B cell (primary cell): ENCODE results near the gene SAMD5.

Source experiments
- EZH2 ChIP-seq: IDR thresholded peaks from 2 replicates; pipeline ENCODE4 v1.6.1; 2012; ENCODE audit warnings: borderline replicate concordance, low read depth, mild to moderate bottlenecking, moderate library complexity, low read length; ENCODE audit not compliant: insufficient read depth, poor library complexity, severe bottlenecking
- TF ChIP-seq, protein P1 (sequence below): fragments of 200-600 bp; IDR thresholded peaks from one replicate; pipeline ENCODE4 v1.8.0; 2022; ENCODE audit warnings: antibody characterized with exemption, mild to moderate bottlenecking

DNA sequence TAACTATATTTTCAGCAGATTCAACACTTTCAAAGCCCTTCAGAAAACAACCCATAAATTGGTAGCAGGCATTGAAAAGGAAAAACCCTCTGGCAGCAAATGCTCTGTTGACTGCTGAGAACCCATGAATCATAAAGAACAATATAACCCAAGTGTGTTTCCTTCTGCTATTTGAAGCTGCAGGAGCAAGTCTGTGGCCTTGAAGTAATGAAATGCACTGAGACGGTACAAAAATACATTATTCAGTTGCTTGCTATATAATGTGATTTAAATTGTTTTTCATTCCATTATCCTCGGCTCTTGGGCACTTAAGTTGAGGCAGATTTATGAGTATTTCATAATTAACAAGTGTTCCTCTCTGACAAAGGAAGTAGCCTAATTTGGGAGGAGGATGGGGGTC is 40.6 kb upstream of the SAMD5 start:
- TF ChIP-seq, protein P1, sequence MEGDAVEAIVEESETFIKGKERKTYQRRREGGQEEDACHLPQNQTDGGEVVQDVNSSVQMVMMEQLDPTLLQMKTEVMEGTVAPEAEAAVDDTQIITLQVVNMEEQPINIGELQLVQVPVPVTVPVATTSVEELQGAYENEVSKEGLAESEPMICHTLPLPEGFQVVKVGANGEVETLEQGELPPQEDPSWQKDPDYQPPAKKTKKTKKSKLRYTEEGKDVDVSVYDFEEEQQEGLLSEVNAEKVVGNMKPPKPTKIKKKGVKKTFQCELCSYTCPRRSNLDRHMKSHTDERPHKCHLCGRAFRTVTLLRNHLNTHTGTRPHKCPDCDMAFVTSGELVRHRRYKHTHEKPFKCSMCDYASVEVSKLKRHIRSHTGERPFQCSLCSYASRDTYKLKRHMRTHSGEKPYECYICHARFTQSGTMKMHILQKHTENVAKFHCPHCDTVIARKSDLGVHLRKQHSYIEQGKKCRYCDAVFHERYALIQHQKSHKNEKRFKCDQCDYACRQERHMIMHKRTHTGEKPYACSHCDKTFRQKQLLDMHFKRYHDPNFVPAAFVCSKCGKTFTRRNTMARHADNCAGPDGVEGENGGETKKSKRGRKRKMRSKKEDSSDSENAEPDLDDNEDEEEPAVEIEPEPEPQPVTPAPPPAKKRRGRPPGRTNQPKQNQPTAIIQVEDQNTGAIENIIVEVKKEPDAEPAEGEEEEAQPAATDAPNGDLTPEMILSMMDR: no peak
- no peak for TF ChIP-seq EZH2
